SJCRH30 (cell line): Measurements from ENCODE around the gene ELOVL2. TPM values are rescaled to one million over a fixed set of nuclear protein-coding genes. Genes with fewer than 3 reads are reported as not detected.
"Not testable (repeated sequence)": the region's sequence is repeated elsewhere in the genome, so short reads cannot be mapped to it uniquely, and the experiment has no call there.

Experiments
- DNase-seq, 2 experiments: peaks; one replicate each; pipeline ENCODE4 v3.0.0-alpha.2; 2015 to 2020
- H3K27ac ChIP-seq: fragments of 250-450 bp; sonication (Bioruptor Pico); 2 replicates; pipeline ENCODE4 v1.5.1; 2020; ENCODE audit warnings: mild to moderate bottlenecking, moderate library complexity
- H3K27me3 ChIP-seq: fragments of 250-450 bp; sonication (Bioruptor Pico); 2 replicates; pipeline ENCODE4 v1.5.1; 2020; ENCODE audit warnings: mild to moderate bottlenecking, moderate library complexity
- H3K36me3 ChIP-seq: fragments of 250-450 bp; sonication (Bioruptor Pico); 2 replicates; pipeline ENCODE4 v1.5.1; 2020; ENCODE audit warnings: mild to moderate bottlenecking, moderate library complexity
- H3K4me1 ChIP-seq: fragments of 250-450 bp; sonication (Bioruptor Pico); 2 replicates; pipeline ENCODE4 v1.5.1; 2020; ENCODE audit warnings: mild to moderate bottlenecking, moderate library complexity
- H3K4me3 ChIP-seq: fragments of 250-450 bp; sonication (Bioruptor Pico); 2 replicates; pipeline ENCODE4 v1.5.1; 2020; ENCODE audit warnings: mild to moderate bottlenecking, moderate library complexity
- H3K9me3 ChIP-seq: fragments of 250-450 bp; sonication (Bioruptor Pico); replicated peaks from 2 replicates; pipeline ENCODE4 v1.5.1; 2020; ENCODE audit warnings: mild to moderate bottlenecking, moderate library complexity
- total RNA-seq: library from RNA; depleted of rRNA; stranded (reverse); fragments of >200 nt; shearing (Covaris generic); gene quantifications from 2 replicates; pipeline ENCODE4 v1.2.3, GENCODE V29; 2014

Gene ELOVL2
- total RNA-seq, 1 experiment from 2014 or later: 21.1 TPM

GRCh38 chr6:10999994-11000393 lies 44.1 kb downstream of the ELOVL2 start:
- Histone ChIP-seq H3K27ac (no peak overlapping the region), H3K4me1 (no peaks in the 10 kb centered on the region), H3K36me3 (peaks cover 2% of the 10 kb centered on the region; the same call in 1 of the 2 replicates), H3K9me3 (no peaks in the 10 kb centered on the region), H3K4me3 (no peak overlapping the region), H3K27me3 (no peaks in the 10 kb centered on the region)
- no peak for DNase-seq

GRCh38 chr6:10995114-10995707 lies 48.9 kb downstream of the ELOVL2 start:
- Histone ChIP-seq H3K27me3 (no peaks in the 10 kb centered on the region), H3K36me3 (peaks cover under 1% of the 10 kb centered on the region; the same call in 1 of the 2 replicates), H3K9me3 (no peaks in the 10 kb centered on the region), H3K4me1 (no peaks in the 10 kb centered on the region), H3K4me3 (no peak overlapping the region), H3K27ac (no peak overlapping the region)
- no peak for DNase-seq

- no peak for DNase-seq
- Histone ChIP-seq H3K4me1 (no peaks in the 10 kb centered on the region), H3K27ac (no peak overlapping the region), H3K9me3 (no peaks in the 10 kb centered on the region), H3K4me3 (no peak overlapping the region), H3K36me3 (no peaks in the 10 kb centered on the region), H3K27me3 (no peaks in the 10 kb centered on the region)
Observed at GRCh38 chr6:10993896-10994295, 50.2 kb downstream of the ELOVL2 start.

- Histone ChIP-seq H3K27me3 (no peaks in the 10 kb centered on the region), H3K36me3 (0 out of 2 replicates have a peak, but pooled peaks cover 2% of the 10 kb centered on the region), H3K4me3 (no peak overlapping the region), H3K9me3 (no peaks in the 10 kb centered on the region), H3K4me1 (no peaks in the 10 kb centered on the region), H3K27ac (no peak overlapping the region)
- no peak for DNase-seq
Observed at GRCh38 chr6:10991115-10991514, 53.0 kb downstream of the ELOVL2 start.

- H3K4me1 ChIP-seq: no peaks in the 10 kb centered on the region
- 0 out of 2 replicates have a peak, but pooled peaks cover 2% of the 10 kb centered on the region for H3K36me3 ChIP-seq
- H3K4me3 ChIP-seq: no peak overlapping the region
- H3K9me3 ChIP-seq: no peaks in the 10 kb centered on the region
- DNase-seq: no peak
- no peaks in the 10 kb centered on the region for H3K27me3 ChIP-seq
- no peak overlapping the region for H3K27ac ChIP-seq
Observed at GRCh38 chr6:10989587-10989986, 54.5 kb downstream of the ELOVL2 start.

GRCh38 chr6:10984959-10985358 lies 59.1 kb downstream of the ELOVL2 start:
- H3K4me1 ChIP-seq, H3K36me3 ChIP-seq, H3K27ac ChIP-seq, H3K4me3 ChIP-seq, H3K27me3 ChIP-seq, H3K9me3 ChIP-seq, DNase-seq: not testable (repeated sequence)

- Histone ChIP-seq H3K9me3 (no peaks in the 10 kb centered on the region), H3K4me1 (no peaks in the 10 kb centered on the region), H3K27ac (no peak overlapping the region), H3K36me3 (no peaks in the 10 kb centered on the region), H3K27me3 (no peaks in the 10 kb centered on the region), H3K4me3 (no peak overlapping the region)
- DNase-seq: no peak
Observed at GRCh38 chr6:10981409-10981808, 62.7 kb downstream of the ELOVL2 start.

GRCh38 chr6:10979603-10980002 lies 64.5 kb downstream of the ELOVL2 start:
- H3K9me3 ChIP-seq: no peaks in the 10 kb centered on the region
- H3K36me3 ChIP-seq: no peaks in the 10 kb centered on the region
- no peak for DNase-seq
- no peaks in the 10 kb centered on the region for H3K27me3 ChIP-seq
- no peak overlapping the region for H3K27ac ChIP-seq
- H3K4me1 ChIP-seq: no peaks in the 10 kb centered on the region
- H3K4me3 ChIP-seq: no peak overlapping the region

- no peaks in the 10 kb centered on the region for H3K4me1 ChIP-seq
- H3K27me3 ChIP-seq: no peaks in the 10 kb centered on the region
- H3K36me3 ChIP-seq: no peaks in the 10 kb centered on the region
- no peak overlapping the region for H3K4me3 ChIP-seq
- no peaks in the 10 kb centered on the region for H3K9me3 ChIP-seq
- no peak for DNase-seq
- H3K27ac ChIP-seq: no peak overlapping the region
Observed at GRCh38 chr6:10977231-10977968, 66.7 kb downstream of the ELOVL2 start.

- Histone ChIP-seq H3K9me3 (no peaks in the 10 kb centered on the region), H3K27ac (no peak overlapping the region), H3K4me3 (no peak overlapping the region), H3K4me1 (no peaks in the 10 kb centered on the region), H3K27me3 (no peaks in the 10 kb centered on the region), H3K36me3 (no peaks in the 10 kb centered on the region)
- DNase-seq: peak in 1 of 2 experiments; percentile 1
Observed at GRCh38 chr6:10976571-10976970, 67.5 kb downstream of the ELOVL2 start.

- Histone ChIP-seq H3K27ac (no peak overlapping the region), H3K9me3 (no peaks in the 10 kb centered on the region), H3K4me3 (no peak overlapping the region), H3K4me1 (no peaks in the 10 kb centered on the region), H3K27me3 (no peaks in the 10 kb centered on the region), H3K36me3 (no peaks in the 10 kb centered on the region)
- no peak for DNase-seq
Observed at GRCh38 chr6:10972196-10972595, 71.9 kb downstream of the ELOVL2 start.

- H3K27me3 ChIP-seq: no peaks in the 10 kb centered on the region
- no peaks in the 10 kb centered on the region for H3K4me1 ChIP-seq
- no peak overlapping the region for H3K27ac ChIP-seq
- H3K9me3 ChIP-seq: no peaks in the 10 kb centered on the region
- H3K4me3 ChIP-seq: no peak overlapping the region
- no peak for DNase-seq
- H3K36me3 ChIP-seq: no peaks in the 10 kb centered on the region
Observed at GRCh38 chr6:10970731-10971130, 73.4 kb downstream of the ELOVL2 start.

- no peak for DNase-seq
- Histone ChIP-seq H3K4me3 (no peak overlapping the region), H3K27ac (no peak overlapping the region)
Observed at GRCh38 chr6:10968776-10969175, 75.3 kb downstream of the ELOVL2 start.

GRCh38 chr6:10964684-10965083 lies 79.4 kb downstream of the ELOVL2 start:
- Histone ChIP-seq H3K9me3 (no peaks in the 10 kb centered on the region), H3K36me3 (no peaks in the 10 kb centered on the region), H3K4me3 (no peak overlapping the region), H3K27me3 (no peaks in the 10 kb centered on the region), H3K4me1 (no peaks in the 10 kb centered on the region), H3K27ac (no peak overlapping the region)
- DNase-seq: no peak

More at GRCh38 chr6:10968776-10969175, 75.3 kb downstream of the ELOVL2 start:
- Histone ChIP-seq H3K9me3 (no peaks in the 10 kb centered on the region), H3K36me3 (no peaks in the 10 kb centered on the region), H3K27me3 (no peaks in the 10 kb centered on the region), H3K4me1 (no peaks in the 10 kb centered on the region)

GRCh38 chr6:10963113-10963512 lies 81.0 kb downstream of the ELOVL2 start:
- no peak overlapping the region for H3K27ac ChIP-seq
- no peaks in the 10 kb centered on the region for H3K9me3 ChIP-seq
- H3K27me3 ChIP-seq: no peaks in the 10 kb centered on the region
- H3K4me3 ChIP-seq: no peak overlapping the region
- no peaks in the 10 kb centered on the region for H3K4me1 ChIP-seq
- no peaks in the 10 kb centered on the region for H3K36me3 ChIP-seq
- no peak for DNase-seq

GRCh38 chr6:10962673-10963072 lies 81.4 kb downstream of the ELOVL2 start:
- no peak overlapping the region for H3K27ac ChIP-seq
- no peak overlapping the region for H3K4me3 ChIP-seq
- no peaks in the 10 kb centered on the region for H3K9me3 ChIP-seq
- H3K27me3 ChIP-seq: no peaks in the 10 kb centered on the region
- no peaks in the 10 kb centered on the region for H3K4me1 ChIP-seq
- H3K36me3 ChIP-seq: no peaks in the 10 kb centered on the region
- DNase-seq: no peak
